Osteocyte (in vitro differentiated cells): ENCODE measurements around the gene PTOV1. TPM values are rescaled to one million over a fixed set of nuclear protein-coding genes. Genes with fewer than 3 reads are reported as not detected.
A peak's percentile ranks its signal among the peaks of the same experiment; 100 is the strongest.

Source experiments
- DNase-seq: peaks from one replicate; pipeline ENCODE4 v3.0.0; 2021; ENCODE audit warnings: mixed read lengths; ENCODE audit not compliant: unreplicated experiment; ENCODE audit errors: extremely low spot score
- H3K27ac Mint-ChIP-seq: one replicate; pipeline ENCODE4 v1.8.0; 2021; ENCODE audit warnings: mild to moderate bottlenecking, mixed read lengths; ENCODE audit not compliant: unreplicated experiment
- H3K27me3 Mint-ChIP-seq: one replicate; pipeline ENCODE4 v1.8.0; 2021; ENCODE audit warnings: mixed read lengths; ENCODE audit not compliant: unreplicated experiment
- H3K36me3 Mint-ChIP-seq: one replicate; pipeline ENCODE4 v1.8.0; 2021; ENCODE audit warnings: mixed read lengths; ENCODE audit not compliant: unreplicated experiment
- H3K4me1 Mint-ChIP-seq: one replicate; pipeline ENCODE4 v1.8.0; 2021; ENCODE audit warnings: mixed read lengths; ENCODE audit not compliant: unreplicated experiment
- H3K4me3 Mint-ChIP-seq: one replicate; pipeline ENCODE4 v1.8.0; 2021; ENCODE audit warnings: mild to moderate bottlenecking, moderate library complexity, mixed read lengths; ENCODE audit not compliant: unreplicated experiment
- H3K9me3 Mint-ChIP-seq: one replicate; pipeline ENCODE4 v1.8.0; 2021; ENCODE audit warnings: mixed read lengths; ENCODE audit not compliant: unreplicated experiment
- total RNA-seq: library from RNA; stranded (reverse); gene quantifications from 2 replicates; pipeline ENCODE4 v1.2.1, GENCODE V29; 2021
- TF ChIP-seq, protein P1 (sequence below): fragments of 200-600 bp; sonication (generic); IDR thresholded peaks from 2 replicates; pipeline ENCODE4 v1.5.0; 2021; ENCODE audit warnings: antibody characterized with exemption, mild to moderate bottlenecking, moderate library complexity

Gene PTOV1
- total RNA-seq, 1 donor from 2014 or later, result 295 TPM

DNA sequence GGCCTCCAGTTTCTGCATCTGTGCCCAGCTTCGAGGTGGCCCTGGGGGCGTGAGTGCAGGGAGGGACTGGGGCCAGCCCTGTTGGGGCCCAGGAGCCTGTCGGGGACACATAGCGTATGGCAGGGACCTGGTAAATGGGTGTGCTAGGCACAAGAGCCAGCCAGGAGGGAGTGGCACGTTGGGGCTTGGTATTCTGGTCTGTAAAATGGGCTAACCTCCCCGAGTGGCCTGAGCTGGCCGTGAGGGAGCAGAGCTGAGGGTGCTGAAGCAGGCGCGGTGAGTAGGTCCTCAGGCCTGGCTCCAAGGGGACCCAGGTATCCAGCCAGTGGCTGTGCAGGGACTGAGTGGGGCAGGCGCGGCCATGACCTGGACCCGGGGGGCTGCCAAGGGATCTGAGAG is 4.3 kb downstream of the PTOV1 start:
- H3K9me3 Mint-ChIP-seq, result no peaks in the 10 kb centered on the region
- no peaks in the 10 kb centered on the region for H3K27me3 Mint-ChIP-seq
- peaks cover 26% of the 10 kb centered on the region for H3K4me1 Mint-ChIP-seq
- H3K4me3 Mint-ChIP-seq, result no peak overlapping the region
- H3K36me3 Mint-ChIP-seq, result peaks cover 14% of the 10 kb centered on the region
- TF ChIP-seq, protein P1, sequence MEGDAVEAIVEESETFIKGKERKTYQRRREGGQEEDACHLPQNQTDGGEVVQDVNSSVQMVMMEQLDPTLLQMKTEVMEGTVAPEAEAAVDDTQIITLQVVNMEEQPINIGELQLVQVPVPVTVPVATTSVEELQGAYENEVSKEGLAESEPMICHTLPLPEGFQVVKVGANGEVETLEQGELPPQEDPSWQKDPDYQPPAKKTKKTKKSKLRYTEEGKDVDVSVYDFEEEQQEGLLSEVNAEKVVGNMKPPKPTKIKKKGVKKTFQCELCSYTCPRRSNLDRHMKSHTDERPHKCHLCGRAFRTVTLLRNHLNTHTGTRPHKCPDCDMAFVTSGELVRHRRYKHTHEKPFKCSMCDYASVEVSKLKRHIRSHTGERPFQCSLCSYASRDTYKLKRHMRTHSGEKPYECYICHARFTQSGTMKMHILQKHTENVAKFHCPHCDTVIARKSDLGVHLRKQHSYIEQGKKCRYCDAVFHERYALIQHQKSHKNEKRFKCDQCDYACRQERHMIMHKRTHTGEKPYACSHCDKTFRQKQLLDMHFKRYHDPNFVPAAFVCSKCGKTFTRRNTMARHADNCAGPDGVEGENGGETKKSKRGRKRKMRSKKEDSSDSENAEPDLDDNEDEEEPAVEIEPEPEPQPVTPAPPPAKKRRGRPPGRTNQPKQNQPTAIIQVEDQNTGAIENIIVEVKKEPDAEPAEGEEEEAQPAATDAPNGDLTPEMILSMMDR, result no peak
- no peak for DNase-seq
- no peak overlapping the region for H3K27ac Mint-ChIP-seq

- Mint-ChIP-seq H3K4me3 (no peak overlapping the region), H3K27me3 (no peaks in the 10 kb centered on the region), H3K36me3 (peaks cover 19% of the 10 kb centered on the region), H3K4me1 (peaks cover 25% of the 10 kb centered on the region), H3K9me3 (no peaks in the 10 kb centered on the region), H3K27ac (no peak overlapping the region)
- DNase-seq, result no peak
- TF ChIP-seq, protein P1, result no peak
Measured at GRCh38 chr19:49855676-49856573, 5.0 kb downstream of the PTOV1 start.

DNA sequence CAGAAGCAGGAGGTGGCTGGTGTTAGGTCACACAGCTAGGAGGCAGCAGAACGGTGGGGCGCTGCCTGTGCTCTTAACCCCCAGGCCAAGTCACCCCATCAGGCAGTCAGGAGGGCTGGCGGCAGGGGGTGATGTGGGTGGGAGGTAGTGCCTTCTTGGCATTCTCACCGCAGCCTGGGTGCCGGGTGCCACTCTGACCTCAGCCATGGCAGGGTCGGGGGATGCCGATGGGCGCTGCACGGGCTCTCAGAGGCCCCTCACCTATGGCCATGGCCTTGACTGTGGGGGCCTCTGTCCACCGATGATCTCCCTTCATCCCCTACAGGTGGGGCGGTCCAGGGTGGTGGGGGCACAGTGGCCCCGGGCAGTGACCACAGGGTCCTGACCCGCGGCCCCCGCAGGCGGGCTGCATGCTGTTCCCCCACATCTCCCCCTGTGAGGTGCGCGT is 5.6 kb downstream of the PTOV1 start:
- peaks cover 21% of the 10 kb centered on the region for H3K36me3 Mint-ChIP-seq
- no peak overlapping the region for H3K27ac Mint-ChIP-seq
- DNase-seq, result no peak
- no peaks in the 10 kb centered on the region for H3K27me3 Mint-ChIP-seq
- H3K9me3 Mint-ChIP-seq, result no peaks in the 10 kb centered on the region
- H3K4me3 Mint-ChIP-seq, result no peak overlapping the region
- peaks cover 29% of the 10 kb centered on the region for H3K4me1 Mint-ChIP-seq
- TF ChIP-seq, protein P1, result no peak

- H3K27me3 Mint-ChIP-seq, result no peaks in the 10 kb centered on the region
- no peak overlapping the region for H3K4me3 Mint-ChIP-seq
- no peak for DNase-seq
- peak overlapping the region; percentile 18 for H3K27ac Mint-ChIP-seq
- H3K9me3 Mint-ChIP-seq, result no peaks in the 10 kb centered on the region
- TF ChIP-seq, protein P1, result no peak
- peaks cover 21% of the 10 kb centered on the region for H3K36me3 Mint-ChIP-seq
- H3K4me1 Mint-ChIP-seq, result peaks cover 27% of the 10 kb centered on the region
Measured at GRCh38 chr19:49857061-49857837, 6.3 kb downstream of the PTOV1 start.

- Mint-ChIP-seq H3K27ac (peak overlapping the region; percentile 18), H3K27me3 (no peaks in the 10 kb centered on the region), H3K4me1 (peaks cover 22% of the 10 kb centered on the region), H3K36me3 (peaks cover 21% of the 10 kb centered on the region), H3K9me3 (no peaks in the 10 kb centered on the region), H3K4me3 (no peak overlapping the region)
- TF ChIP-seq, protein P1, result no peak
- no peak for DNase-seq
Measured at GRCh38 chr19:49857838-49858087, 6.8 kb downstream of the PTOV1 start.
